Psoas muscle (tissue), 8 donors: ENCODE data around the gene LDLRAD1. TPM values are rescaled to one million over a fixed set of nuclear protein-coding genes. Genes with fewer than 3 reads are reported as not detected.
"Not testable (repeated sequence)": the region's sequence is repeated elsewhere in the genome, so short reads cannot be mapped to it uniquely, and the experiment has no call there.

Experiments
- ATAC-seq, 4 donors: fragments of 200-7000 bp; cut with Tn5 transposase; one replicate each; pipeline ENCODE4 v1.9.1; 2020; ENCODE audit warnings: moderate library complexity in 3 of 4, mild to moderate bottlenecking in 2 of 4
- DNase-seq, 2 donors: peaks; one replicate each; pipeline ENCODE4 v3.0.0-alpha.2; 2020
- H3K27ac ChIP-seq: fragments of 200-600 bp; one replicate; pipeline ENCODE4 v1.8.0; 2022
- H3K27me3 ChIP-seq, 3 donors: fragments of 200-600 bp in 1 of 3; one replicate each; pipeline versions ENCODE4 v1.6.1 to v1.8.0; 2013 to 2022; ENCODE audit warnings: low read length in 2 of 3, mild to moderate bottlenecking in 2 of 3, moderate library complexity in 1 of 3; ENCODE audit not compliant: insufficient read depth in 3 of 3
- H3K36me3 ChIP-seq, 2 donors: fragments of 200-600 bp in 1 of 2; one replicate each; pipeline versions ENCODE4 v1.6.1 to v1.8.0; 2013 to 2022; ENCODE audit warnings: low read depth in 1 of 2, mild to moderate bottlenecking in 1 of 2, moderate library complexity in 1 of 2; ENCODE audit not compliant: insufficient read depth in 1 of 2
- H3K4me1 ChIP-seq: fragments of 200-600 bp; one replicate; pipeline ENCODE4 v1.8.0; 2022
- H3K4me3 ChIP-seq: fragments of 200-600 bp; one replicate; pipeline ENCODE4 v1.8.0; 2022; ENCODE audit warnings: mild to moderate bottlenecking
- H3K9me3 ChIP-seq: fragments of 200-600 bp; one replicate; pipeline ENCODE4 v1.8.0; 2022
- WGBS, 3 donors: extraction: QIAGEN DNeasy Blood & Tissue Kit; methylation state at CpG; one replicate each; pipeline versions ENCODE4 v1.1.6 to v1.1.7; 2013; 5-methylcytosine and 5-hydroxymethylcytosine counted together
- intact Hi-C, 2 donors: fragments of 100-400 bp; cut with DNase I; formaldehyde crosslinking; loops; one replicate each; pipeline versions ENCODE4 v1.11.0 to v1.14.2; 2022
- polyA plus RNA-seq, 3 donors: library from polyadenylated mRNA; stranded (reverse); fragments of 200-250 nt; gene quantifications; one replicate each; pipeline ENCODE4 v1.2.3, GENCODE V29; 2013
- total RNA-seq, 4 donors: library from RNA; stranded (reverse); fragmentation: NEBNext Ultra II Directional in 2 of 4; extraction: Animal tissue kit (Norgen Biotek cat#: 25700) in 2 of 4; gene quantifications; one replicate each; pipeline versions ENCODE4 v1.2.1 to v1.2.4, GENCODE V29; 2021 to 2023
- TF ChIP-seq, protein P1 (sequence below): fragments of 200-600 bp; IDR thresholded peaks from one replicate; pipeline ENCODE4 v1.8.0; 2022; ENCODE audit warnings: antibody characterized with exemption
- donor health status: healthy with polysubstance abuse.
- donor health status: DM: no; HTN: no; CAD: no; lungs with moderate emphysema.
- donor health status: Bipolar disorder and iron deficiency.
- donor health status: healthy.
- donor health status: DM: yes; HTN: yes; CAD: no.
- donor health status: DM: no; HTN: no; CAD: no.
- donor health status: DM: no; HTN: no; CAD: no.
- donor health status: DM: yes; HTN: yes; CAD: no.

Gene LDLRAD1
- total and polyA plus RNA-seq, 7 donors: not detected

DNA sequence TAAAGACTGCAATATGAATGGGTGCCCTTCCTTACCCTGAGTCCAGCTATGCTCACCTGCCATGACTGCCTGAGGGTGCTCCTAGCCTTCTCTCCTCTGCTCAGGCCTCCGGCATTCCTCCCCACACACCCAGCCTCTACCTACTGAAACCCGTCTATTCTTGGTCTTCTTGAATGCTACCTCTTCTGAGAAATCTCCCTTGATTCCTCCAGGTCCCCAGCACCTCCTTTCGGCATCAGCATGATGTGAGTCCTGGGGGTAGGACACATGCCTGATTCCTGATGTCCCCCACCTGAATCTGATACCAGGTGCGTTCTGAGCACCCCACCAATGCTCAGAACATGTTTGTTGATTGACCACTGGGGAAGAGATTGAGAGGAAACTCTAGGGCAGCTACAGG lies 8.6 kb downstream of the LDLRAD1 start:
- H3K27ac ChIP-seq: no peak overlapping the region
- DNase-seq: no peak
- no peak overlapping the region for H3K4me3 ChIP-seq
- intact Hi-C loops: no loop called here
- H3K36me3 ChIP-seq: no peaks in the 10 kb centered on the region
- H3K9me3 ChIP-seq: no peaks in the 10 kb centered on the region
- ATAC-seq: no peak
- H3K27me3 ChIP-seq: peaks cover 0 to 15% (median 7%) of the 10 kb centered on the region in 3 donors
- TF ChIP-seq, protein P1, sequence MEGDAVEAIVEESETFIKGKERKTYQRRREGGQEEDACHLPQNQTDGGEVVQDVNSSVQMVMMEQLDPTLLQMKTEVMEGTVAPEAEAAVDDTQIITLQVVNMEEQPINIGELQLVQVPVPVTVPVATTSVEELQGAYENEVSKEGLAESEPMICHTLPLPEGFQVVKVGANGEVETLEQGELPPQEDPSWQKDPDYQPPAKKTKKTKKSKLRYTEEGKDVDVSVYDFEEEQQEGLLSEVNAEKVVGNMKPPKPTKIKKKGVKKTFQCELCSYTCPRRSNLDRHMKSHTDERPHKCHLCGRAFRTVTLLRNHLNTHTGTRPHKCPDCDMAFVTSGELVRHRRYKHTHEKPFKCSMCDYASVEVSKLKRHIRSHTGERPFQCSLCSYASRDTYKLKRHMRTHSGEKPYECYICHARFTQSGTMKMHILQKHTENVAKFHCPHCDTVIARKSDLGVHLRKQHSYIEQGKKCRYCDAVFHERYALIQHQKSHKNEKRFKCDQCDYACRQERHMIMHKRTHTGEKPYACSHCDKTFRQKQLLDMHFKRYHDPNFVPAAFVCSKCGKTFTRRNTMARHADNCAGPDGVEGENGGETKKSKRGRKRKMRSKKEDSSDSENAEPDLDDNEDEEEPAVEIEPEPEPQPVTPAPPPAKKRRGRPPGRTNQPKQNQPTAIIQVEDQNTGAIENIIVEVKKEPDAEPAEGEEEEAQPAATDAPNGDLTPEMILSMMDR: no peak
- WGBS, 3 donors: 86 to 88% (median 87%) methylated on average over 4 of the region's 4 CpGs
- H3K4me1 ChIP-seq: no peaks in the 10 kb centered on the region

DNA sequence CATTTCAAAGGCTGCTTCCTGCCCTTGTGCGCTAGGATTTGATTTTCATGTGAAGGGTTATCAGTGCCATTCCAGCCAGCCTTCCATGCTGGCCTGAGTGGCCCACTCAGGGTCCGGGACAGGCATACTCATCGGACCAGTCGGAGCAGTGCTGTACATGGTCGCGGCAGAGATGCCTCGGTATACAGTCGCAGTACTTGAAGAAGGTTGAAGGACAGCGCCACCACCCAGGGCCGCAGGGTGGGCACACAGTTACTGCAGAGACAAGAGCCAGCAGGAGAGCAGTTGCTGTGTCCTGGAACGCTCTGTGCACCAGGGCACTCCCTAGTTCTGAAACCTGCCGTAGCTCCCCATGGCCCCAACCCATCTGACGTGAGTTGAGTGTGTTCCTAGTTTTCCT lies 9.1 kb downstream of the LDLRAD1 start:
- intact Hi-C loops: no loop called here
- Histone ChIP-seq H3K4me3 (no peak overlapping the region), H3K27me3 (peaks cover 0 to 15% (median 7%) of the 10 kb centered on the region in 3 donors), H3K27ac (no peak overlapping the region), H3K4me1 (no peaks in the 10 kb centered on the region), H3K9me3 (no peaks in the 10 kb centered on the region), H3K36me3 (no peaks in the 10 kb centered on the region)
- WGBS, 3 donors: 73 to 80% (median 80%) methylated on average over 13 of the region's 13 CpGs
- ATAC-seq (no peak), DNase-seq (no peak)
- TF ChIP-seq, protein P1: no peak

DNA sequence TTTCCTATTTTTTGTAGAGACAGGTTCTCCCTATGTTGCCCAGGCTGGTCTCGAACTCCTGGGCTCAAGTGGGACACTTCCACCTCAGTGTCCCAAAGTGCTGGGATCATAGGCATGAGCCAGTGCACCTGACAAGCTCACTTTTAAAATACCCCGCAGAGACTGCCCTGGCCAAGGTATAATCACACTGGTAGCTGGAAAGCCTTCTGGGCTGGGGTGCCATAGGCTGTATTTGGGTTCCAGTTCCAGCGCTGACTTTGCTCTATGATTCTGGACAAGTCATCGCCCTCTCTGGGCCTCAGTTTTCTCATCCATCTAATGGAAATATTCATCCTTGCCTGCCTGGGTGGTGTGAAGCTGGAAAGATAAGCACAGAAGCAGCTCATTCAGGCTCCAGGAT lies 10.4 kb downstream of the LDLRAD1 start:
- no peaks in the 10 kb centered on the region for H3K9me3 ChIP-seq
- intact Hi-C loops: no loop called here
- ATAC-seq: no peak
- H3K27me3 ChIP-seq: peaks cover 0 to 15% (median 7%) of the 10 kb centered on the region in 3 donors
- DNase-seq: no peak
- H3K4me1 ChIP-seq: no peaks in the 10 kb centered on the region
- 88 to 89% (median 89%) methylated on average over 4 of the region's 4 CpGs for WGBS, 3 donors
- H3K4me3 ChIP-seq: no peak overlapping the region
- H3K27ac ChIP-seq: no peak overlapping the region
- TF ChIP-seq, protein P1: no peak
- no peaks in the 10 kb centered on the region for H3K36me3 ChIP-seq

- WGBS, 3 donors: 56 to 67% (median 65%) methylated on average over 4 of the region's 4 CpGs
- TF ChIP-seq, protein P1: no peak
- H3K36me3 ChIP-seq: no peaks in the 10 kb centered on the region
- H3K27ac ChIP-seq: no peak overlapping the region
- intact Hi-C loops: no loop called here
- DNase-seq (no peak), ATAC-seq (no peak)
- H3K4me1 ChIP-seq: no peaks in the 10 kb centered on the region
- H3K4me3 ChIP-seq: no peak overlapping the region
- H3K9me3 ChIP-seq: no peaks in the 10 kb centered on the region
- H3K27me3 ChIP-seq: peaks cover 0 to 6% (median 5%) of the 10 kb centered on the region in 3 donors
Measured at GRCh38 chr1:54006508-54006907, 11.5 kb downstream of the LDLRAD1 start.

- TF ChIP-seq, protein P1: no peak
- WGBS, 3 donors: 94 to 97% (median 94%) methylated on average over 24 to 27 of the region's 27 CpGs
- ATAC-seq: peak in 1 of 4 donors; percentile 46
Measured at GRCh38 chr1:54004481-54005049, 13.4 kb downstream of the LDLRAD1 start.

GRCh38 chr1:54003750-54004480 lies 14.1 kb downstream of the LDLRAD1 start:
- H3K4me3 ChIP-seq, H3K27me3 ChIP-seq, DNase-seq, H3K4me1 ChIP-seq, H3K9me3 ChIP-seq, ATAC-seq, H3K36me3 ChIP-seq, intact Hi-C loops, H3K27ac ChIP-seq: not testable (repeated sequence)
- WGBS, 3 donors: 90 to 96% (median 91%) methylated on average over 19 of the region's 19 CpGs

More at GRCh38 chr1:54004481-54005049, 13.4 kb downstream of the LDLRAD1 start:
- no peak for DNase-seq
- intact Hi-C loops: no loop called here
- H3K4me1 ChIP-seq: no peaks in the 10 kb centered on the region
- H3K36me3 ChIP-seq: no peaks in the 10 kb centered on the region
- H3K9me3 ChIP-seq: no peaks in the 10 kb centered on the region
- no peak overlapping the region for H3K27ac ChIP-seq
- H3K27me3 ChIP-seq: peaks cover 0 to 5% (median 0%) of the 10 kb centered on the region in 3 donors
- no peak overlapping the region for H3K4me3 ChIP-seq
